ENCODE measurements around the gene SOHLH1. TPM values are rescaled to one million over a fixed set of nuclear protein-coding genes. Genes with fewer than 3 reads are reported as not detected.
A peak's percentile ranks its signal among the peaks of the same experiment; 100 is the strongest.

Gene SOHLH1
- total RNA-seq, 1 donor from 2014 or later, result not detected

DNA sequence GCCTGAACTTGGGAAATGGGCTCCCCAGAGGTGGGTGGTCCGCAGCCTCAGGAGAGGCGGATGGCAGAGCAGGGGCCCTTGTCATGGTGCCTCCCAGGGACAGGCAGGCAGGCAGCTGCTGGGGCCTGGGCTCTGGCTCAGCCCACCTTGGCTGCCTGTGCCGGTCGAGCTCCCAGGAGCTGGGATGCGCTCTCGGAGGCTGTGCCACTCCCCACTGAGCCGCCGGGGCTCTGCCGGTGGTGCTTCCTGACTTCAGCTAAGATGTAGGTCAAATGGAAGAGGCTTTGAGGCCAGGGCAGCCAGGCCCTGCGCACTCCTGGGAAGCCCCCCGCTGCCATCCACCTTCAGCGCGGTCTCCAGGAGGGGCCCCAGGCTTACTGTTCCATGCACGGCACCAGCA, 43.7 kb upstream of the SOHLH1 start:
- Mint-ChIP-seq H3K36me3 (ENCODE audit: unreplicated experiment) (no peaks in the 10 kb centered on the region), H3K4me3 (ENCODE audit: unreplicated experiment) (no peak overlapping the region), H3K27ac (ENCODE audit: unreplicated experiment) (no peak overlapping the region), H3K9me3 (ENCODE audit: unreplicated experiment) (no peaks in the 10 kb centered on the region), H3K27me3 (ENCODE audit: unreplicated experiment) (peaks cover 2% of the 10 kb centered on the region), H3K4me1 (ENCODE audit: low read depth, unreplicated experiment) (peaks cover 2% of the 10 kb centered on the region)
- TF ChIP-seq, protein P1, sequence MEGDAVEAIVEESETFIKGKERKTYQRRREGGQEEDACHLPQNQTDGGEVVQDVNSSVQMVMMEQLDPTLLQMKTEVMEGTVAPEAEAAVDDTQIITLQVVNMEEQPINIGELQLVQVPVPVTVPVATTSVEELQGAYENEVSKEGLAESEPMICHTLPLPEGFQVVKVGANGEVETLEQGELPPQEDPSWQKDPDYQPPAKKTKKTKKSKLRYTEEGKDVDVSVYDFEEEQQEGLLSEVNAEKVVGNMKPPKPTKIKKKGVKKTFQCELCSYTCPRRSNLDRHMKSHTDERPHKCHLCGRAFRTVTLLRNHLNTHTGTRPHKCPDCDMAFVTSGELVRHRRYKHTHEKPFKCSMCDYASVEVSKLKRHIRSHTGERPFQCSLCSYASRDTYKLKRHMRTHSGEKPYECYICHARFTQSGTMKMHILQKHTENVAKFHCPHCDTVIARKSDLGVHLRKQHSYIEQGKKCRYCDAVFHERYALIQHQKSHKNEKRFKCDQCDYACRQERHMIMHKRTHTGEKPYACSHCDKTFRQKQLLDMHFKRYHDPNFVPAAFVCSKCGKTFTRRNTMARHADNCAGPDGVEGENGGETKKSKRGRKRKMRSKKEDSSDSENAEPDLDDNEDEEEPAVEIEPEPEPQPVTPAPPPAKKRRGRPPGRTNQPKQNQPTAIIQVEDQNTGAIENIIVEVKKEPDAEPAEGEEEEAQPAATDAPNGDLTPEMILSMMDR (IDR thresholded peaks at IDR 0.05; ENCODE audit: partially characterized antibody, unreplicated experiment), result no peak
- DNase-seq, result no peak

DNA sequence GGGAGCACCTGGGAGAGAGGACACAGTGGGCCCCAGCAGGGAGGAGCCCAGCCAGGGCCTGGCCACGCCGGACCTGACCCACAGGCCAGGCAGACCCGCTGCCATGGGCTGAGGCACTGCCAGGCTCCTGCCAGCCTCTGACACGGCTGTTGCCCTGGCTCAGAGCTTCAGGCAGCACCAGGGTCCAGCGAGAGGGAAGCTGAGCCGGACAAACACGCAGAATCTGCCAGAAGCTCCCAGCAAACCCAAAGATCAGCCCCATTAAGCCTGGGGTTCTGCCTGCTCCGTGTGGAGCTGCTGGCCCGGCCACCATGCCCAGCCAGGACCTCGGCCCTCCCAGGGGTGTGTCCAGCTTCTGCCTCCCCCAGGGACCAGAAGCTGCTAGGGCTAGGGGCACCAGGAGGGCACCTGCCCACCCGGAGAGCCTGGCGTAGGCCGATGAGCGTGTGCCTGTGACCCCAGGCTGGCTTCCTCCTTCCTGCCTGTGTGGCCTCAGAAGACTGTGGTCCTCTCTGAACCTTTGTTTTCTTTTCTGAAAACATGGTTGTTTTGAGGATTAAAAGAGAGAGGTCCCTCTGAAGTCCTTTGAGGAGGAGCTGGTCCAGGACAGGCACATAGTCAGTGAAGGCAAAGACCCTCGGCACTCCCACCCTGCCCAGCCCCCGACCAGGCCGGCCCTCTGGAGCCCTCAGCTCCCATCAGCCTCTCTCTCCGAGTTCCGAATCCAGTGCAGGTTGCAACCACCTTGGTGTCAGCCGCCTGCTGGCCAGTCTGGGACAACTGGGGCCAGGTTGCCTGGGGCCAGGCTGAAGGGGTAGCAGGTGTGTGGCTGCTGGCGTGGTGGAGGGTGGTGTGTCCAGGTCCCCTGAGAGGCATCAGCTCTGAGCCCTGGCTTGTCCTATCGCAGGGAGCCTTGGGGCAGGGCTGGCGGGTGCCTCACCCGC, 42.3 kb upstream of the SOHLH1 start:
- TF ChIP-seq, protein P1 (IDR thresholded peaks at IDR 0.05; ENCODE audit: partially characterized antibody, unreplicated experiment), result no peak
- no peak overlapping the region for H3K4me3 Mint-ChIP-seq (ENCODE audit: unreplicated experiment)
- H3K27me3 Mint-ChIP-seq (ENCODE audit: unreplicated experiment), result peaks cover 5% of the 10 kb centered on the region
- no peak overlapping the region for H3K27ac Mint-ChIP-seq (ENCODE audit: unreplicated experiment)
- no peaks in the 10 kb centered on the region for H3K9me3 Mint-ChIP-seq (ENCODE audit: unreplicated experiment)
- no peaks in the 10 kb centered on the region for H3K36me3 Mint-ChIP-seq (ENCODE audit: unreplicated experiment)
- H3K4me1 Mint-ChIP-seq (ENCODE audit: low read depth, unreplicated experiment), result peaks cover 2% of the 10 kb centered on the region
- no peak for DNase-seq

- no peaks in the 10 kb centered on the region for H3K36me3 Mint-ChIP-seq (ENCODE audit: unreplicated experiment)
- no peak for DNase-seq
- H3K4me3 Mint-ChIP-seq (ENCODE audit: unreplicated experiment), result no peak overlapping the region
- no peaks in the 10 kb centered on the region for H3K9me3 Mint-ChIP-seq (ENCODE audit: unreplicated experiment)
- peaks cover 2% of the 10 kb centered on the region for H3K4me1 Mint-ChIP-seq (ENCODE audit: low read depth, unreplicated experiment)
- TF ChIP-seq, protein P1 (IDR thresholded peaks at IDR 0.05; ENCODE audit: partially characterized antibody, unreplicated experiment), result no peak
- no peak overlapping the region for H3K27ac Mint-ChIP-seq (ENCODE audit: unreplicated experiment)
- H3K27me3 Mint-ChIP-seq (ENCODE audit: unreplicated experiment), result peaks cover 5% of the 10 kb centered on the region
Measured at GRCh38 chr9:135739271-135740220, 40.3 kb upstream of the SOHLH1 start.

- no peak overlapping the region for H3K27ac Mint-ChIP-seq (ENCODE audit: unreplicated experiment)
- no peaks in the 10 kb centered on the region for H3K9me3 Mint-ChIP-seq (ENCODE audit: unreplicated experiment)
- TF ChIP-seq, protein P1 (IDR thresholded peaks at IDR 0.05; ENCODE audit: partially characterized antibody, unreplicated experiment), result no peak
Measured at GRCh38 chr9:135737840-135738521, 38.7 kb upstream of the SOHLH1 start.

More at GRCh38 chr9:135737840-135738521, 38.7 kb upstream of the SOHLH1 start:
- peaks cover 2% of the 10 kb centered on the region for H3K4me1 Mint-ChIP-seq (ENCODE audit: low read depth, unreplicated experiment)
- no peak overlapping the region for H3K4me3 Mint-ChIP-seq (ENCODE audit: unreplicated experiment)
- H3K27me3 Mint-ChIP-seq (ENCODE audit: unreplicated experiment), result peaks cover 7% of the 10 kb centered on the region
- no peaks in the 10 kb centered on the region for H3K36me3 Mint-ChIP-seq (ENCODE audit: unreplicated experiment)
- DNase-seq, result peak; percentile 56

Measured in glutamatergic neuron (in vitro differentiated cells).